Measurements from ENCODE around the gene RPS26. TPM values are rescaled to one million over a fixed set of nuclear protein-coding genes. Genes with fewer than 3 reads are reported as not detected.
A peak's percentile ranks its signal among the peaks of the same experiment; 100 is the strongest.

The RPS26 gene
- total RNA-seq, 1 donor from 2014 or later: 25.7 TPM

- H3K9me3 Mint-ChIP-seq: no peaks in the 10 kb centered on the region
- peaks cover 42% of the 10 kb centered on the region for H3K27me3 Mint-ChIP-seq (ENCODE audit: low read depth)
- H3K27ac Mint-ChIP-seq: peak overlapping the region; percentile 97
- peaks cover 16% of the 10 kb centered on the region for H3K4me1 Mint-ChIP-seq
- peak; percentile 53 to 87 for DNase-seq (ENCODE audit: low spot score in 2 of 2, unreplicated experiment in 2 of 2)
- peak; percentile 75 for TF ChIP-seq CTCF (IDR thresholded peaks at IDR 0.05; ENCODE audit: unreplicated experiment)
- no peaks in the 10 kb centered on the region for H3K36me3 Mint-ChIP-seq
- peak overlapping the region; percentile 82 for H3K4me3 Mint-ChIP-seq
Observed at GRCh38 chr12:56078931-56079722, 37.4 kb downstream of the RPS26 start.

GRCh38 chr12:56079723-56080555 is 38.2 kb downstream of the RPS26 start, which contains the start of gene ERBB3:
TSS of gene ERBB3 (plus strand) at chr12:56080165. CDS start at chr12:56080301, 136 bp downstream.
- peaks cover 42% of the 10 kb centered on the region for H3K27me3 Mint-ChIP-seq (ENCODE audit: low read depth)
- H3K9me3 Mint-ChIP-seq: no peaks in the 10 kb centered on the region
- DNase-seq (ENCODE audit: low spot score in 2 of 2, unreplicated experiment in 2 of 2): peak; percentile 48 to 79
- peaks cover 4% of the 10 kb centered on the region for H3K36me3 Mint-ChIP-seq
- H3K4me3 Mint-ChIP-seq: peak within 1 kb of the TSS; percentile 82
- no peak for TF ChIP-seq CTCF (IDR thresholded peaks at IDR 0.05; ENCODE audit: unreplicated experiment)
- H3K27ac Mint-ChIP-seq: peak within 1 kb of the TSS; percentile 97
- peaks cover 16% of the 10 kb centered on the region for H3K4me1 Mint-ChIP-seq

- Mint-ChIP-seq H3K4me3 (peak overlapping the region; percentile 82), H3K4me1 (peaks cover 16% of the 10 kb centered on the region), H3K36me3 (peaks cover 7% of the 10 kb centered on the region), H3K9me3 (no peaks in the 10 kb centered on the region), H3K27ac (peak overlapping the region; percentile 79), H3K27me3 (ENCODE audit: low read depth) (peaks cover 42% of the 10 kb centered on the region)
- DNase-seq (ENCODE audit: low spot score in 2 of 2, unreplicated experiment in 2 of 2): peak in 1 of 2 experiments; percentile 43
- no peak for TF ChIP-seq CTCF (IDR thresholded peaks at IDR 0.05; ENCODE audit: unreplicated experiment)
Observed at GRCh38 chr12:56080556-56081138, 38.9 kb downstream of the RPS26 start.

- H3K9me3 Mint-ChIP-seq: no peaks in the 10 kb centered on the region
- peak overlapping the region; percentile 74 for H3K27ac Mint-ChIP-seq
- H3K27me3 Mint-ChIP-seq (ENCODE audit: low read depth): peaks cover 42% of the 10 kb centered on the region
Observed at GRCh38 chr12:56081393-56082347, 40.0 kb downstream of the RPS26 start.

More at GRCh38 chr12:56081393-56082347, 40.0 kb downstream of the RPS26 start:
- Mint-ChIP-seq H3K4me3 (peak overlapping the region; percentile 82), H3K36me3 (peaks cover 14% of the 10 kb centered on the region), H3K4me1 (peaks cover 18% of the 10 kb centered on the region)
- no peak for TF ChIP-seq CTCF (IDR thresholded peaks at IDR 0.05; ENCODE audit: unreplicated experiment)
- DNase-seq (ENCODE audit: low spot score in 2 of 2, unreplicated experiment in 2 of 2): no peak
